Thyroid gland (tissue), 4 donors: ENCODE measurements around the gene GGNBP2.

ENCODE experiments used
- CTCF ChIP-seq, 6 experiments: fragments of 200-600 bp in 3 of 6; fragments of 450-650 bp in 3 of 6; sonication (generic) in 3 of 6; IDR thresholded peaks; one replicate each; pipeline ENCODE4 v1.5.1; 2016 to 2019; ENCODE audit warnings: antibody characterized with exemption in 6 of 6, mild to moderate bottlenecking in 2 of 6, inconsistent platforms in 1 of 6, moderate library complexity in 1 of 6
- POLR2A ChIP-seq, 2 donors: fragments of 450-650 bp; IDR thresholded peaks; one replicate each; pipeline ENCODE4 v1.6.1; 2017; ENCODE audit warnings: antibody characterized with exemption in 2 of 2, mild to moderate bottlenecking in 2 of 2, moderate library complexity in 1 of 2

GRCh38 chr17:36503456-36504155 is 41.1 kb upstream of the GGNBP2 start:
- TF ChIP-seq POLR2A (IDR thresholded peaks at IDR 0.05) (no peak), CTCF (IDR thresholded peaks at IDR 0.05) (no peak)
